HG03558 (cell line): ENCODE measurements around the gene SMIM45.

Experiments
- ATAC-seq: cut with Tn5 transposase; IDR thresholded peaks from one replicate; pipeline ENCODE4 v1.9.1; 2021; ENCODE audit warnings: moderate number of reproducible peaks; ENCODE audit not compliant: unreplicated experiment; ENCODE audit errors: extremely low read depth

SMIM45 gene

GRCh38 chr22:41915035-41915785 is 36.7 kb upstream of the SMIM45 start, which contains the start of gene SHISA8:
Gene SHISA8, minus strand, starts transcription at chr22:41915074. Its CDS starts 407 bp downstream, at chr22:41914667.
- no peak for ATAC-seq

DNA sequence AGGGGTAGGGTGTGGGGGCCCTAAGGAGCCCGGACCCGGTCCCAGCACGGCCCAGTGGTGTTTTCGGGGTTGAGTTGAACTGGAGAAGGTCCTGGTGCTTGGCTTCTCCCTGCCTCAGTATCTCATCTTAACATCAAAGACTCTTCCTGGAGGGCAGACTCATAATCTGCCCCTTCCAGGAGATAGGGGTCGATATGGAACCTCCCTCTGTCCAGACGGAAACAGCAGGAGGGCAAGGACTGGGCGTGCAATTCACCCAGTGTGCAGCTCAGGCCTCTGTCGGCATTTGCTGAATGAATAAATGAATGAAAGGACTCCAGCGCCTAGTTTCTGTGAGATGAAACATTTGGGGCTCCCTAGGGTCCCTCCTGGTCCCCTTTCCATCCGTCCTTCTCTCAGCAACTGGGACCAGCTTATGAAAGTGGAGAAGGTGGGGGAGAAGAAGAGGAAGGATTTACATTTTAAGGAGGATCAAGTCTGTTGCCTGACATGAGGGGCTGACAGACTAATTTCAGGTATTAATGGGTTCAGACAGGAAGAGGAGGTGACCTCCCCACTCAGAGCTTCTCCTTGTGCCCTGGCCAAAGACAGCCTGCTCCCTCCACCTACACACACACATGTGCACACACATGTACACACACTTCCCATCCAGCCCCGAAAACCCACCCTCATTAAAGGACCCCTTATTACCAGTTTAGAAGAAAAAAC is 36.0 kb upstream of the SMIM45 start:
- ATAC-seq, result no peak

DNA sequence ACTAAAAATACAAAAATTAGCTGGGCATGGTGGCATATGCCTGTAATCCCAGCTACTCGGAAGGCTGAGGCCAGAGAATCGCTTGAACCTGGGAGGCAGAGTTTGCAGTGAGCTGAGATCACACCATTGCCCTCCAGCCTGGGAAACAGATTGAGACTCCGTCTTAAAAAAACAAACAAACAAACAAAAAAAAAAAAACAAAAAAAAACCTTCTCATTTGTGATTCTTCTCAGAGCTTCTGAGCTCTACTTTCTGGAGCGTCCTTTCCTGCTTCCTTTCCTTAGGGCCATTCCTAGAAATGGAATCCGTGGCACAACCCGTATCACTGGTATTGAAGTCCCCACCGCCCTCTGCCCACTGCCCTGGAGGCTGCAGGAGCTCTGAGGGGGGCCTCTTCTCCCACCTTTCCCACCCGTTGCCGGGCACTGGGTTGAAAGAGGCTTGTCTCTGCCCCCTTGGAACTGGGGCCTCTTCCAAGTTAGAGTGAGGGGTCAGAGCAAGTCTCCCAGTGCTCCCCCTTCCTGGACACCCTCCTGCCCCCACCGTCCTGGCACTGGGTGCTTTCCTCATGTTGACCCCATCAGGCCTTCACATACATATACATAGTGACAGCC is 35.1 kb upstream of the SMIM45 start:
- no peak for ATAC-seq

- no peak for ATAC-seq
Measured at GRCh38 chr22:41917375-41917902, 34.5 kb upstream of the SMIM45 start.

DNA sequence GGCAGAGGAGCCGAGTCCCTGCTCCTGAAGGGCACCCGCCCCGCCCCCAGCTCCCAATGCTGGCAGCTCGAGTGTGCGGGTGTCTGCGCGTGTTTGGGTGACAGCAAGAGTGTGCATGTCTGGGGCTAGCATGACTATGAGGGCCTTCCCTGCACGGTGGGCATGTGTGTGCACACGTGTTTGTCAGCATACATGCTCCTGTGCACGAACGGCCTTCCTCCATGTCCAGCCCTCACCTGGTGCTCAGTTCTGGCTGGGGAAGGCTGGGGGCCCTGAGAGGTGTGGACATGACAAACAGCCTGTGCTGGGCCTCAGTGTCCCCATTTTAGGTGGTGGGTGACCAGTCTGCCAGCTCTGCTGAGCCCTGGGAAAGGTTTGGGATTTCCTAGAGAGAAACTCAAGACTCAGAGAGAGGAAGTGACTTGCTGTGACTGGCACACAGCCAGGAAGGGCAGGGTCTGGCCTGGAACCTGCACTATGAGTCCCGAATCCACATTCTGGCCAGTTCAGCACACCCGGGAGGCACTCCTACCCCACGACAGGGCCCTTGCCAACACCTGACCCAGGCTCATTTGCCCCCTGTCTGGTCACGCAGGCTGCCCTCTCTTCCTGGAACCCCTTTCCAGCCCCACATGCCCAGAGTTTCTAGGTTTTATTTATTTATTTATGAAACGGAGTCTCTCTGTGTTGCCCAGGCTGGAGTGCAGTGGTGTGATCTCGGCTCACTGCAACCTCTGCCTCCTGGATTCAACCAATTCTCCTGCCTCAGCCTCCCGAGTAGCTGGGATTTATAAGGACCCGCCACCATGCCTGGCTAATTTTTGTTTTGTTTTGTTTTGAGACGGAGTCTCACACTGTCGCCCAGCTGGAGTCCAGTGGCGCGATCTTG is 33.8 kb upstream of the SMIM45 start:
- no peak for ATAC-seq

- no peak for ATAC-seq
Measured at GRCh38 chr22:41919357-41920224, 32.4 kb upstream of the SMIM45 start.

DNA sequence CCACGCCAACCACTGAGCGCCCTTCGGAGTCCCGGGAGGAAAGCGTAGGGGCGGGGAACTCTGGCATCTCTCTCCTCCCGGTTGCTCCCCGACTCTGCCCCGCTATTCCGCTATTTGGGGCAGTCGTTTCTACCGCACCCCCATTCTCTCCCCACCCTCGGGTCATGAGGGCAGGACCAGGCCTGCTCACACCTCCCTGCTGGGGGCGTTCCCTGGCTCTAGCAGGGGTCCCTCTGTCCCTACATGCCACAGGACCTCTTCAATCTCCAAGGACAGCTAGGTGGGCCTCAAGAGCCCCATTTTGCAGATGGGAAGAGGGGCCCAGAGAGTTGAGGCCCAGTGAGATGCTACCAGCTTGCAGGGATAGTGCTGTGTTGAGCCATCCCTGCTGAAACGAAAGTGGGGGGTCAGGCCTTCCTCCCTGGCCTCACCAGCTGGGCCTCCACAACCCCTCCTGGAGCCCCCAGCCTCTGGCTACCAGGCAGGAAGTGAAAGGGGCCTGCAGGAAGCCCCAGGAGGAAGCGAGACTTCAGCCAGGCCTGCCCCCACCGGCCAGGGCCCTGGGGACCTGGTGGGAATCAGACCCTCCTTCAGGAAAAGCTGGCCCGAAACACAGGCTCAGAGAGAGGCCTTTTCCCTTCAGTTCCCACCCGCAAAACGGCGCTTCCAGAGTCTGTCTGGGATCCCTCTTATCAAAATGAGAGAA is 31.5 kb upstream of the SMIM45 start:
- ATAC-seq, result no peak

DNA sequence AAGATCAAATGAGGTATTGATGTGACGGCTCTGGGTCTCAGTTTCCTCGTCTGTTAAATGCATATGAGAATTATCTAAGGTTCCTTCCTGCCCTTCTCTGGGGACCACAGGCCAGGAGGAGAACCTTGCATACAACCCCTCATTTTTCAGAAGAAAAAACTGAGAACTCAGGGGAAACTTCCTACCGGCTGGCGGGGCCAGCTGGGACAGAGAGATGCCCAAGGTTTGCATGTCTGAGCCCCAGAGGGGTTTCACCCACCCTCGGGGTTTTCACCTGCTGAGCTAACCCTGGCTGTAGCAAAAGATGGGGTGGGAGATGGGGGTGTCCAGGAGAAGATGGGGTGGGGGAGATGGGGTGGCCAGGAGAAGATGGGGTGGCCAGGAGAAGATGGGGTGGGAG is 29.6 kb upstream of the SMIM45 start:
- no peak for ATAC-seq

DNA sequence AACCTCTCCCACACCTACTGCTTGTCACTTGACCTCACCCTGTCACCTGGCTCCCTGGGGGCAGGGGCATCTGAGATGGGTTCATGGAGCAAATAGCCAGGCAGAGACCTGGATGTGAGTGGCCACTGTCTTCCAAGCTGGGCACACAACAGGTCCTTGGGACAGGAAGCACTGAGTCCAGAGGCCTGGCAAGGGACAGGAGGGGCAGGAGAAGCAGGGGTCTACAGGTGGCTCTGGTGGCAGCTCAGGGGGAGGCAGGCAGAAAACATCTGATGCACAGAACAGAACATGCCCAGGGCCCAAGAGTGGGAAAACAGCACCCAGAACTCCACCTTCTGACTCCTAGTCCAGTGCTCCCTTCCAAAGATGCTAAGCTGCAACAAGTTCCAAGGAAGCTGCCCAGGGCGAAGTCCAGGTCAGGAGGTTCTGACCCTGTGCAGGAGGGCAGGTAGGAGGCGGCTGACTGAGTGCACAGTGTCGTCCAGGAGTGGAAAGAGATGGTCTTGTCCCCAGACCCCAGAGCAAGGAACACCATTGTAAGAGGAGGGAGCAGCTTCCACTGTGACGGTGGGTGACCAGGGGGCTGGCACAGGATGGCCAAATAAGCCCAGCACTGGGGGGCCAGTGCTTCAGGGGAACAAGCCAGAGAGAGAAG is 28.9 kb upstream of the SMIM45 start:
- ATAC-seq, result no peak

DNA sequence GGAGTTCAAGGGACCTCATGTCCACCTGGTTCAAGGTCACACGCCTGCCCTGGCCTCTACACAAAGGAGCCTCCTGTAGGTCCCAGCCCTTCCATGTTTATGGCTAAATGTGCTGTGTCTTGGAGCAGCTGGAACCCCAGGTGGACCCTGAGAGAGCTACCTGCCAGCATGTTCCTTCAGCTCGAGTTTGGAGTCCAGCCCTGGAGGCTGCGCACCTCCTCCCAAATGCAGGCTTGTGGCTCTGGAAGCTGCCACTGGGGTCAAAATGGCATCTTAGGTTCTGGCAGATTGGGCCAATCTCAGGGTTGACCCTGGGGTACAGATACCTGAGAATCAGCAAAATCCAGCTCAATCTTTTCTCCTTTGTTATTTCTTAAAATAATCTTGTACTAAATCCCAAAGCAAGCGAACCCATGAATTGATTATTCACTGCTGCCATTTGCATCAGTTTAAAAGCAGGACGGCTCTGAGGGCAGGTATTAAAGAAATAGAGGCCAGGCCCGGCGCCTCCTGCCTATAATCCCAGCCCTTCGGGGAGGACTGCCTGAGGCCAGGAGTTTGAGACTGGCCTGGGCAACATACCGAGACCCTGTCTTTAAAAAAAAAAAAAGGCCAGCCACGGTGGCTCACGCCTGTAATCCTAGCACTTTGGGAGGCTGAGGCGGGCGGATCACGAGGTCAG is 28.2 kb upstream of the SMIM45 start:
- ATAC-seq, result no peak

DNA sequence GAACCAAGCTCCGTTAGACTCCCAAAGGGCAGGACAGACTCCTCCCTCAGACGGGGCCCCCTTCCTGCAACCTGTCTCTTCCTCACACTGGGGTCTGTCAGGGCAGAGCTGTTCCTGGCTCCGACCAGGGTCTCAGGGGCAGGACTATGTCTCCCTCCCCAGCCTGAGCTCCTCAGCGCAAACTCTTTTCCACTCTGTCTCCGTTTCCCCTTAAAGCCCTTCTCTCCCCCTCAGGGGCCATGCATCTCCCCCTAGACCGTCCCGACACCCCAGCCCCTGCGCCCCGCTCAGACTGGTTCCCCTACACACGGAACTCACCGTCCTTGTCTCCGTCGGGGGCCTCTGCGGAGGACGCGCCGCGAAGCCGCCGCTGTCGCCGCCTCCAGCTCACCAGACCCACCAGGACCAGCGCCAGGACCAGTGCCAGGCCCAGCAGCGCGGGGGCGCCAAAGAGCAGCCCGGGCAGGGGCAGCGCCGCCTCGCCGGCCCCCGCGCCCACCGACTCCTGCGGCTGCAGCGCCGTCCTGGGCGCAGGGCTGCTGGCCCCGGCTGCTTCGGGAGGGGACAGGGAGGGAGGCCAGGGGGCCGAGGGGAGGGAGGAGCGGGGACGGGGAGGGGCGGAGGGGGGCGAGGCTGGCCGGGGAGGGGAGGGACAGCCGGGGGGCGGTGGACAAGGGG is 26.0 kb upstream of the SMIM45 start:
- ATAC-seq, result no peak

DNA sequence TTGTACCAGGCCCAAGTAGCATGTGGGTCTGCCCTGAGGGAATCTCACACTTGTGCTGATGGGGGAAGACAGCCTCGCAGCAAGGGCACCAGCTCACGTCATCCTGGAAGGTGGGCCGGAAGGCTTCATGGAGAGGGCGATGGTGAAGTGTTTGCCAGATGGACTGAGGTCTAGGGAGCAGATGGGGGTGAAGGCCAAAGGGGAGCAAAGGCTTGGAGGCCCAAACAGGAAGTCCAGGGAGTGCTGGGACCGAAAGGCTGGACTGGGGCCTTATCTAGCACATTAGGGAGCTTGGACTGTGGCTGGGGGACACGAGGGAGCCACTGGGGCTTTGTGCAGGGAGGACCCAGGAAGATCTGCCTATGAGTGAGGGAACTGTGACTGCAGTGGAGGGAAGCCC is 24.1 kb upstream of the SMIM45 start:
- ATAC-seq, result no peak

GRCh38 chr22:41928593-41929417 is 23.1 kb upstream of the SMIM45 start:
- no peak for ATAC-seq

DNA sequence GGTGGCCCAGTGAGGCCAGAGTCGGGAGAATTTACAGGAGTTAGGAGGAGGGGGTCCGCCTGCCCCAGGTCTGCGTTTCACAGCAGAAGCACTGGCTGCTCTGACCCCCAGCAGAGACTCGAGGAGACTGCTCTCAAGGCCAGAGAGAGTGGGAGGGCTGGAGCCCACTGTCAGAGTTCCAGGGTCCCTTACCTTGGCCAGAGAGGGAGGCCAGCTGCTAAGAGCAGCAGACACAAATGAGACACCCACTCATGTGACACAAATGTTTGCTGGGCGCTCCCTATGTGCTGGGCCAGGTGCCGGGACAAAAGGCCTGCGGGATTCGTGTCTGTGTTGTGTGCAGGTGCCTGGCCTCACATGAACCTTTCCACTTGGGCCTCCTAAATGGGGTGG is 22.5 kb upstream of the SMIM45 start:
- ATAC-seq, result no peak

- no peak for ATAC-seq
Measured at GRCh38 chr22:41931701-41932269, 20.2 kb upstream of the SMIM45 start.

DNA sequence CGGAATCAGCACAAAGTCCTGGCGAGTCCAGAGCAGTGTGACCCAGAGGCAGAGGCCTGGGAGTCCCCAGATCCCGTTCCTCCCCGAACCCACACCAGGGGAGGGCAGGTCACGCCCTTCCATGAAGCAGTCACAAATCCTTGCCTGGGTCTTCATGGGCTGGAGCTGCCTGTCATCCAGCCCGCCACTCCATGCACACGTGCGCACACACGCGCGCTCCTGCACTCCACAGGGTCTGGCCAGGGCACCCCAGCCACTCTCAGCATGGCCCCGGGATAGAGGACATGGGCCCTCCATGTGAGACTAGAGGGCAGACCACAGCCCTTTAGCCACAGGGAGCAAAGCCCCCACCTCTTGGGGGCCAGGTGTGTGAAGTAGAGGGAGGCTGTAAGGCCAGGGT is 19.6 kb upstream of the SMIM45 start:
- ATAC-seq, result no peak
